AG10803 (cell line): ENCODE results near the gene WDR1.

Experiments used
- DNase-seq: peaks from one replicate; pipeline ENCODE4 v3.0.0; 2010; ENCODE audit warnings: low read depth
- H3K4me3 ChIP-seq: 2 replicates; pipeline ENCODE4 v1.5.1; 2011; ENCODE audit warnings: mild to moderate bottlenecking, low read length, control low read depth
- CTCF ChIP-seq: conservative IDR thresholded peaks from 2 replicates; pipeline ENCODE4 v1.5.1; 2011; ENCODE audit warnings: mild to moderate bottlenecking, low read length, control low read depth, inconsistent platforms

Gene WDR1

GRCh38 chr4:10053635-10054453 is 62.8 kb downstream of the WDR1 start:
- TF ChIP-seq CTCF: no peak

GRCh38 chr4:10051517-10052135 is 65.0 kb downstream of the WDR1 start:
- DNase-seq: no peak

More at GRCh38 chr4:10053635-10054453, 62.8 kb downstream of the WDR1 start:
- no peak for DNase-seq
- H3K4me3 ChIP-seq: no peak overlapping the region

GRCh38 chr4:10050721-10051120 is 65.9 kb downstream of the WDR1 start:
- no peak for TF ChIP-seq CTCF
- DNase-seq: no peak
- H3K4me3 ChIP-seq: no peak overlapping the region

More at GRCh38 chr4:10051517-10052135, 65.0 kb downstream of the WDR1 start:
- no peak overlapping the region for H3K4me3 ChIP-seq
- no peak for TF ChIP-seq CTCF

- TF ChIP-seq CTCF: no peak
- no peak overlapping the region for H3K4me3 ChIP-seq
- DNase-seq: no peak
Observed at GRCh38 chr4:10050261-10050661, 66.3 kb downstream of the WDR1 start.

- no peak for DNase-seq
- TF ChIP-seq CTCF: no peak
- no peak overlapping the region for H3K4me3 ChIP-seq
Observed at GRCh38 chr4:10048941-10049697, 67.5 kb downstream of the WDR1 start.

- no peak overlapping the region for H3K4me3 ChIP-seq
- no peak for DNase-seq
- no peak for TF ChIP-seq CTCF
Observed at GRCh38 chr4:10047967-10048366, 68.6 kb downstream of the WDR1 start.
